ENCODE results near the gene KRTAP26-1.

The KRTAP26-1 gene

GRCh38 chr21:30320215-30320614 is at the start of gene KRTAP26-1:
TSS of gene KRTAP26-1 (minus strand) at chr21:30320315. CDS start at chr21:30320035, 280 bp downstream.
- DNase-seq, result no peak

- no peak for DNase-seq
These were observed 35.8 kb upstream of the KRTAP26-1 start for GRCh38 chr21:30355906-30356305.

- DNase-seq, result no peak
These were observed 34.3 kb upstream of the KRTAP26-1 start for GRCh38 chr21:30354308-30355005.

GRCh38 chr21:30351534-30351933 is 31.4 kb upstream of the KRTAP26-1 start:
- DNase-seq, result no peak

GRCh38 chr21:30349572-30349971 is 29.5 kb upstream of the KRTAP26-1 start:
- no peak for DNase-seq

- no peak for DNase-seq
These were observed 28.4 kb upstream of the KRTAP26-1 start, which contains the start of gene KRTAP23-1 for GRCh38 chr21:30348506-30348905. TSS of gene KRTAP23-1 (minus strand) at chr21:30348606. CDS start at chr21:30348606, 0 bp downstream.

GRCh38 chr21:30345014-30345413 is 24.9 kb upstream of the KRTAP26-1 start:
- DNase-seq, result no peak

GRCh38 chr21:30340714-30341573 is 20.8 kb upstream of the KRTAP26-1 start:
- peak; percentile 30 for DNase-seq

- no peak for DNase-seq
These were observed 18.6 kb upstream of the KRTAP26-1 start for GRCh38 chr21:30338717-30339116.

- DNase-seq, result no peak
These were observed 17.7 kb upstream of the KRTAP26-1 start for GRCh38 chr21:30337772-30338171.

GRCh38 chr21:30337276-30337744 is 17.2 kb upstream of the KRTAP26-1 start, which contains the start of gene KRTAP27-1:
TSS of gene KRTAP27-1 (minus strand) at chr21:30337694. CDS start at chr21:30337668, 26 bp downstream.
- DNase-seq, result no peak

- no peak for DNase-seq
These were observed 16.5 kb upstream of the KRTAP26-1 start for GRCh38 chr21:30336596-30336995.

GRCh38 chr21:30333736-30334135 is 13.6 kb upstream of the KRTAP26-1 start:
- no peak for DNase-seq

GRCh38 chr21:30332681-30333080 is 12.6 kb upstream of the KRTAP26-1 start:
- DNase-seq, result no peak

GRCh38 chr21:30329203-30329875 is 9.2 kb upstream of the KRTAP26-1 start:
- DNase-seq, result no peak

- no peak for DNase-seq
These were observed 6.3 kb upstream of the KRTAP26-1 start for GRCh38 chr21:30326390-30326789.

GRCh38 chr21:30315701-30316100 is 4.4 kb downstream of the KRTAP26-1 start:
- no peak for DNase-seq

- DNase-seq, result no peak
These were observed 13.2 kb downstream of the KRTAP26-1 start for GRCh38 chr21:30306884-30307283.

- DNase-seq, result no peak
These were observed 15.0 kb downstream of the KRTAP26-1 start for GRCh38 chr21:30305136-30305535.

- DNase-seq, result no peak
These were observed 30.9 kb downstream of the KRTAP26-1 start, which contains the start of gene KRTAP25-1 for GRCh38 chr21:30289215-30289614. TSS of gene KRTAP25-1 (minus strand) at chr21:30289514. CDS start at chr21:30289490, 24 bp downstream.

- no peak for DNase-seq
These were observed 37.3 kb downstream of the KRTAP26-1 start, which contains the start of gene KRTAP24-1 for GRCh38 chr21:30282850-30283249. TSS of gene KRTAP24-1 (minus strand) at chr21:30282950. CDS start at chr21:30282932, 18 bp downstream.

GRCh38 chr21:30271611-30272010 is 48.5 kb downstream of the KRTAP26-1 start:
- no peak for DNase-seq

- DNase-seq, result no peak
These were observed 49.0 kb downstream of the KRTAP26-1 start for GRCh38 chr21:30271156-30271555.

Data from stimulated activated CD4-positive, alpha-beta T cell treated with anti-CD3 and anti-CD28 coated beads, Interleukin-4, amount 100 ng/mL, for 1 hour (primary cell).